WI38 (cell line): ENCODE data around the gene C1orf116.
"Not testable (repeated sequence)": the region's sequence is repeated elsewhere in the genome, so short reads cannot be mapped to it uniquely, and the experiment has no call there.

Experiments
- H3K4me3 ChIP-seq: 2 replicates; pipeline ENCODE4 v1.5.1; 2011; ENCODE audit warnings: low read depth, mild to moderate bottlenecking, control low read depth, low read length
- CTCF ChIP-seq: IDR thresholded peaks from 2 replicates; pipeline ENCODE4 v1.5.1; 2012; ENCODE audit warnings: low read depth, mild to moderate bottlenecking, control low read depth, low read length

Gene C1orf116

GRCh38 chr1:207048041-207048440 lies 15.5 kb upstream of the C1orf116 start:
- H3K4me3 ChIP-seq = no peak overlapping the region
- TF ChIP-seq CTCF = no peak

GRCh38 chr1:207047505-207047904 lies 14.9 kb upstream of the C1orf116 start:
- H3K4me3 ChIP-seq = no peak overlapping the region
- no peak for TF ChIP-seq CTCF

GRCh38 chr1:207045453-207045852 lies 12.9 kb upstream of the C1orf116 start:
- no peak overlapping the region for H3K4me3 ChIP-seq
- no peak for TF ChIP-seq CTCF

GRCh38 chr1:207041397-207041796 lies 8.8 kb upstream of the C1orf116 start:
- H3K4me3 ChIP-seq = not testable (repeated sequence)

GRCh38 chr1:207040181-207040533 lies 7.6 kb upstream of the C1orf116 start:
- no peak for TF ChIP-seq CTCF
- H3K4me3 ChIP-seq = no peak overlapping the region

GRCh38 chr1:207039380-207040180 lies 7.0 kb upstream of the C1orf116 start:
- TF ChIP-seq CTCF = no peak
- no peak overlapping the region for H3K4me3 ChIP-seq

GRCh38 chr1:207036865-207037264 lies 4.3 kb upstream of the C1orf116 start:
- no peak for TF ChIP-seq CTCF

More at GRCh38 chr1:207036865-207037264, 4.3 kb upstream of the C1orf116 start:
- H3K4me3 ChIP-seq = no peak overlapping the region
